Hematopoietic multipotent progenitor cell treated with erythropoietin and hydrocortisone succinate and interleukin-3 and kit ligand, for 8 days (in vitro differentiated cells): ENCODE results near the gene NACC1.

Experiments used
- DNase-seq: peaks from one replicate; pipeline ENCODE4 v3.0.0-alpha.2; 2015

The NACC1 gene

GRCh38 chr19:13100841-13101589 lies 17.0 kb upstream of the NACC1 start:
- peak; percentile 67 for DNase-seq

- peak; percentile 26 for DNase-seq
Measured at GRCh38 chr19:13101590-13102415, 16.3 kb upstream of the NACC1 start.

- DNase-seq = no peak
Measured at GRCh38 chr19:13102416-13102665, 15.7 kb upstream of the NACC1 start.

- peak; percentile 98 for DNase-seq
Measured at GRCh38 chr19:13102666-13103580, 15.1 kb upstream of the NACC1 start, which contains the start of gene LYL1. TSS of gene LYL1 (minus strand) at chr19:13102858. CDS start at chr19:13101171, 1,687 bp downstream.

GRCh38 chr19:13103581-13104359 lies 14.3 kb upstream of the NACC1 start:
- DNase-seq = peak; percentile 80

- DNase-seq = peak; percentile 81
Measured at GRCh38 chr19:13104360-13104847, 13.7 kb upstream of the NACC1 start.

GRCh38 chr19:13104848-13105711 lies 13.0 kb upstream of the NACC1 start:
- DNase-seq = peak; percentile 36

- no peak for DNase-seq
Measured at GRCh38 chr19:13109361-13110098, 8.5 kb upstream of the NACC1 start.

- no peak for DNase-seq
Measured at GRCh38 chr19:13110099-13110610, 7.9 kb upstream of the NACC1 start.

- DNase-seq = no peak
Measured at GRCh38 chr19:13112555-13112954, 5.5 kb upstream of the NACC1 start.

- DNase-seq = no peak
Measured at GRCh38 chr19:13115936-13116281, 2.2 kb upstream of the NACC1 start.

- DNase-seq = peak; percentile 94
Measured at GRCh38 chr19:13116282-13117175, 1.5 kb upstream of the NACC1 start, which contains the start of gene TRMT1. TSS of gene TRMT1 (minus strand) at chr19:13116740. CDS start at chr19:13116399, 341 bp downstream.

GRCh38 chr19:13117176-13117771 lies 790 bp upstream of the NACC1 start:
- DNase-seq = no peak

- peak; percentile 64 for DNase-seq
Measured at GRCh38 chr19:13118424-13119193, 545 bp downstream of the NACC1 start.

- DNase-seq = no peak
Measured at GRCh38 chr19:13119627-13120026, 1.6 kb downstream of the NACC1 start.

- no peak for DNase-seq
Measured at GRCh38 chr19:13120031-13120430, 2.0 kb downstream of the NACC1 start.

GRCh38 chr19:13120817-13121216 lies 2.8 kb downstream of the NACC1 start:
- DNase-seq = no peak
